HuH-7.5 (cell line): Measurements from ENCODE around the gene CCNA2.

Source experiments
- DNase-seq: peaks from one replicate; pipeline ENCODE4 v3.0.0; 2011; ENCODE audit warnings: low spot score

CCNA2 gene

GRCh38 chr4:121773883-121774282, 49.8 kb downstream of the CCNA2 start:
- no peak for DNase-seq

DNA sequence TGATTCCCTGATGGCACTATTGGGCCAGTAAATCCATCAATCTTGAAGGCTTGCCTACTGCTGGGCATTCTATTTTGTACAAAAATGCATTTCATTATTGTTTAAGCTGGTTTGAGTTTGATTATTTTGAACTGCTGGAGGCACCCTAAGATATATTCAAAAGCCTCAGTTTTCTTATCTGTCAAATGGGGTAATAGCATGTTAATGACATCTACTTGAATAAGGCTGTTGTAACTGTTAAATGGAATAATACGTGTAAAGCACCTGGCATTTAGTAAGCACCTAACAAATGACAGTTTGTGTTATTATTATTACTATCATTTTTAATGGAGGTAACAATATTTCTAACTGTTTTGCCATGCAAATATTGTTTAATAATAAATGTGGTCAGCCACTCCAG, 51.8 kb downstream of the CCNA2 start:
- DNase-seq: no peak

- no peak for DNase-seq
Observed at GRCh38 chr4:121769341-121769740, 54.3 kb downstream of the CCNA2 start.

GRCh38 chr4:121767166-121767565, 56.5 kb downstream of the CCNA2 start:
- no peak for DNase-seq
